Measurements from ENCODE around the gene ADGRG6.

The ADGRG6 gene

GRCh38 chr6:142354650-142355049, 52.8 kb downstream of the ADGRG6 start:
- DNase-seq: no peak

DNA sequence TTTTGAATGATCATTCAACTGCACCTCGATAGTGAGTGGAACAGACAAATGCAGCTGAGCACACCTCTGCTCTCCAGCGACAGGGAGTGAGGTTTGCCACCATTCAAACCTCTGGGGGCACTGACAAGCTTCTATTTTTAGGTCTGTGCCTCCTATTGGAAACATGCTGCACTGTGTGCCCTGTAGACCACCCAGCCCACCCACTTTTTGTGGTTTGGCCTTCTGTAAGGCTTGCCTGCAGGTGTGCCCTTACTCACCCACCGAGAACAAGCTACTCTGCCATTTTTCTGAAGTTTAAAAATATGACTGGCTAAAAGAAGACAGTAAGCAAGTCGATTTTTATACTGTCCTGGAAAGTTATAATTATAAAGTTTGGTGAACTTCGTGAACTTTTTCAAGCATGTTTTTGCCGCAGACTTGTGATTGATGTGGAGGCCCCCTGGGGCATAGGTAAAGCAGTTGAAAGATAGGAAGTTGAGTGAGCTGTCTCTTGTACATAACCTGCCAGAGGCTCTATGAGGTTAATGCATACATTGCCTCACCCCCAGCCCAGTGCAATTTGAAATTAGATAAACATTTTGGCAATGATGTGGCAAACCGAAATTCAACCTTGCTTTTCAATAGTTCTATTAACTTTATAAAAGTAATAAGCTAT, 53.8 kb downstream of the ADGRG6 start:
- DNase-seq: no peak

DNA sequence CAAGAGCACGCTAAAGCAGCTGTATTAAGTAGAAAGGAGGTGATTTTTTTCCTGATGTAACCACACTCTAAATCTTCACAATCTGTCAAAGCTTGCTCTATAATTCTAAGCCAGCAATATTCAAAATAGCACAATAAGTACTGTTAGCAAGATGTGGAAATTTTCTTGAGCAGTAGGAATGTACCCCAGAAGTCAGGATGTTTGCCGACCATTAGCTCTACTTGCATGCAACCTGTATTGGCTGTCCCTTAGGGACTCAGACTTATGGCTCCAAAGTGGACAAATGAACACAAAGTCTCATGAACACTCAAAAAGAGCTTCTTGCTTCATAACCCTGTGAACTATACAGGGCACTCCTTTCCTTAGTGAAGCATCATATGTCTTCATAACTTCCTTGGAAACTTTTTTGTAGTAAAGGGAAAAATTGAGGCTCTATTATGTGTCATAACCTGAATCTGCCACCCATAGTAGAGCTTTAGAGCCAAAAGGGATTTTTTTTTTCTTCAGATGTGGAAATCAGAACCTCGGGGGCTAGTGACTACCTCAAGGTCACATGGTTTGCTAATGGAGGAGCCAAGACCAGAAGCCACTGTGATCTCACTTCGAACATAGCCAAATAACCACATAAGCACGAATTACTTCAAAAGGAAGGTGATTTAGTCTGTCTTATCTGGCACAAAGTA, 54.5 kb downstream of the ADGRG6 start:
- DNase-seq: no peak

GRCh38 chr6:142356884-142357225, 55.0 kb downstream of the ADGRG6 start:
- DNase-seq: no peak

DNA sequence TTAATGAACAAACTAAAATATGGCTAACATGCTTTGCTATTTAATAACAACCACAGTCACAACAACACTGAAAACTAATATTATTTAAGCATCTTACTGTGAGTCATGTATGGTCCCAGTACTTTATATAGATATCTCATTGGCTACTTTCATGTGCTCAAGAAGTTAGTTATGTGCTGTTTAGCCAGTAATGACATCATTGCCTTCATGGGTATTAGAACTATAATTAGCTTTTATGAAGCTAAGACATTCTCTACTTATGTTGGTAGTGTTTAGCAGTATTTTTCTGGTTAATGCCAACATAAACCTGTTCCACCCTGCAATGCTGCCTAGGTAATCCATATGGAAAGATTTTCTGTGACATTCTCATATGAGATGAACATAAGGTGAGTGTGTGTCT, 56.1 kb downstream of the ADGRG6 start:
- no peak for DNase-seq

DNA sequence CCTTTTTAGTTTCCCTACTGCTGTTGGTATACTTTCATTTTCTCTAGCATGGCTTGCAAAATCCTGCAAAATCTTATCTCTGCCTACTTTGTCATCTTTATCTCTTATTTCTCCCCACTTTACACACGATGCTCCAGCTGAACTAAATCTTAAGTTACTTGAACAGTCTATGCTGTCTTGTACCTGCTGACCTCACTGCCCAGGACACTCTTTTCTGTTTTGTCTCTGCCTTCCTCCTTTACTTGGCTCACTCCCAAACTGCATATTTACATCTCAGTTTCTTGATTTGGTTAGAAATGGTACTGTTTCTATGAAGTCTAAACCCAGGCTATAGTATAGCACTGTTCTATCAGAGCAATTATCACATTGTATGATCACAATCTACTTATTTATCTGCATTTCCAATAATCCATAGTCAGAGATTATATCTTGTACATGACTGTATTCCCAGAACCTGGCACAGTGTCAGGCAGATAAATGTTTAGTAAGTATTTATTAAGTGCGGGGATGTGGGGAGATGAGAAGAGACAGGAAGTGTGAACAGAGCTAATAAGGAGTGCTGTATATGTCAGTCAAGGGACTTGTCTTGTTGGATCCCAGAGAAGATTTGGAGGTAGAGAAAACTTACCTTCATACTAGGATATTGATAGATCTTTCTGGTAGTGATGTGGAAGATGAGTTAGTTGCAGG, 57.6 kb downstream of the ADGRG6 start:
- DNase-seq: no peak

DNA sequence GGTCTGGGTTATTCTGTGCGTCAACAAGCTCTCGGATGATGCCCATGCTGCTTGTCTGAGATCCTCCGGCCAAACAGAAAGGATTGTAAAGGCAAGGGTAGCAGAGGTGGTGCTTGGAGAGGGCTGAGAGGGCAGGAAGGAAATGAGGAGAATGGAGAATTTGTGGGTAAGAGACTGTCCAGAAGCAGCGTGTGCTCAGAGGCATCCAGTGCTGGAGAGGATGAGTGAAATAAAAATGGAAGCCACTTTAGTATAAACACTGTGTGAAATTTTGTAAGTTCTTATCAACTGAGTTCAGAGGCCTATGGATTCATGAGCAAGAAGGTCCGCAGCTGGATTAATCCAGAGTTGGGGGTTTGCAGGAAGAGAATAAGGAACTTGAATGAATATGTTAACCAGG, 59.5 kb downstream of the ADGRG6 start:
- no peak for DNase-seq

GRCh38 chr6:142361779-142362750, 60.3 kb downstream of the ADGRG6 start:
- DNase-seq: no peak

- no peak for DNase-seq
Observed at GRCh38 chr6:142367061-142367460, 65.3 kb downstream of the ADGRG6 start.

DNA sequence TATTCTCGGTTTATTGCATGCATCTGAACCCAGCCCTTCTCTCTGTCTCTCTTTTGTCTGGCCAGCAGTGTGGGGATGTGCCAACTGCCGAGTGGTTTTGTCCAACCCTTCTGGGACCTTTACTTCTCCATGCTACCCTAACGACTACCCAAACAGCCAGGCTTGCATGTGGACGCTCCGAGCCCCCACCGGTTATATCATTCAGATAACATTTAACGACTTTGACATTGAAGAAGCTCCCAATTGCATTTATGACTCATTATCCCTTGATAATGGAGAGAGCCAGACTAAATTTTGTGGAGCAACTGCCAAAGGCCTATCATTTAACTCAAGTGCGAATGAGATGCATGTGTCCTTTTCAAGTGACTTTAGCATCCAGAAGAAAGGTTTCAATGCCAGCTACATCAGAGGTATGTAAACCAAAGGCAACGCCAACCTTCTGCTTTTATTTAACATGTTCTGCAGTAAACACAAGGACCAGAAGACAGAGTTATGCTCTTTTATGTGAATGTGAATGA, 65.8 kb downstream of the ADGRG6 start:
- no peak for DNase-seq

DNA sequence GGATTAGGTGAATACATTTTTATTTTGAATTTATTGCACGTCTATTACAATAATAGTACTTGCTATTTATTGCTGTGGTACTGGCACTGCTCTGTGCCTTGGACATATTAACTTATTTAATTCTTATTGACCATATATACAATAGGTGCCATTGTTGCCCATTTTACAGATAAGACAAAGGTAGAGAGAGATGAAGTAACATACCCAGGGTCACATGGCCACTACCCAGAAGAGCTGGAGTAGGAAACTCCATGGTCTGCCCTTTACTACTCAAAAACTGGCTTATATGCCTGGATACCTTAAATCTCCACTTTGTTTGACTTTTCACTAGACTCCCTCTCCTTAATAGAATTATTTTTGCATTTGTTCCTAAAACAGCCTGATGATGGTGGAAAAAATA, 67.5 kb downstream of the ADGRG6 start:
- DNase-seq: no peak

GRCh38 chr6:142372348-142372747, 70.5 kb downstream of the ADGRG6 start:
- DNase-seq: no peak

DNA sequence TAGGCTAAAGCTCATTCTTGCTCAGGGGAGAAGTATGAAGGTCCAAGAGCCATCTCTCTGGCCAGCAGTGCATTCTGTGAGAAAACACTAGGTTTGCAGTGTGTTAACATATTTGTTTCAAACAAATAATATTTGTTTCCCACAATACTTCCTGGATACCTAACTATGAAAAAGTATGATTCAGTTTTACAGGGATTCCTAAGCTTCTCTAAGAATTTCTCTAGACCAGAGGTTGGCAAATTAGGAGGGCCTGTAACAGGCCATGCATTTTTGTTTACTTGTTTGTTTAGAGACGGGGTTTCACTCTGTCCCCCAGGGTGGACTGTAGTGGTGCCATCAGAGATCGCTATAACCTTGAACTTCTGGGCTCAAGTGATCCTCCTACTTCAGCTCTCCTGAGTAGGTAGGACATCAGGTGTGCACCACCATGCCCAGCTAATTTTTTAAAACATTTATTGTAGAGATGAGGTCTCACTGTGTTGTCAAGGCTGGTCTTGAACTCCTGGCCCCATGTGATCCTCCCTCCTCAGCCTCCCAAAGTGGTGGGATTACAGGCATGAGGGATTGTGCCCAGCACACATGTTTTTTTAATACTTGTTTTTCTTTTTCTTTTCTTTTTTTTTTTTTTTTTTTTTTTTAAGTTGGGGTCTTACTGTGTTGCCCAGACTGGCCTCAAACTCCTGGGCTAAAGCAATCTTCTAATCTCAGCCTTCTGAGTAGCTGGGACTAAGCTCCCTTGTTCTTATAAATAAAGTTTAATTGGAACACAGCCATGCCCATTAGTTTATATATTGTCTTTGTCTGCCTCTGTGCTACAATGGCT, 71.7 kb downstream of the ADGRG6 start:
- no peak for DNase-seq

GRCh38 chr6:142374091-142374770, 72.4 kb downstream of the ADGRG6 start:
- no peak for DNase-seq

- DNase-seq: no peak
Observed at GRCh38 chr6:142374965-142375733, 73.3 kb downstream of the ADGRG6 start.

DNA sequence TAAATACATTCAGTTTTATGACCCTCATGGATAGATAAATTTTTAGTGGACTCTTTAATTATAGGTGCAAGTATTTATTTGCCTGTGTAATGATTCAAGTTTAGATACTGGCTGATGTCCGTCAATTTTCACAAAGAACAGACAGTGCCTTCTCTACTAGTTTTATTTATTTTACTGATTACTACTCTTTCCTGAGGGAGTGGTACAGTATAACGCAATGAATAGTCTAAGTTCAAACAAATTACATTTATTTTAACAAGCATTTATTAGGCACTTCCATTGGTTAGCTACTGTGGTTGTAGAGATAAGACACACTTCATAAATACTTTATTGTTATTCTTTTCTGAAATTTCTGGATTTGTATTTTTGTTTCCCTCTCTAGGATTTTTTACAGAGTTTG, 74.3 kb downstream of the ADGRG6 start:
- no peak for DNase-seq

DNA sequence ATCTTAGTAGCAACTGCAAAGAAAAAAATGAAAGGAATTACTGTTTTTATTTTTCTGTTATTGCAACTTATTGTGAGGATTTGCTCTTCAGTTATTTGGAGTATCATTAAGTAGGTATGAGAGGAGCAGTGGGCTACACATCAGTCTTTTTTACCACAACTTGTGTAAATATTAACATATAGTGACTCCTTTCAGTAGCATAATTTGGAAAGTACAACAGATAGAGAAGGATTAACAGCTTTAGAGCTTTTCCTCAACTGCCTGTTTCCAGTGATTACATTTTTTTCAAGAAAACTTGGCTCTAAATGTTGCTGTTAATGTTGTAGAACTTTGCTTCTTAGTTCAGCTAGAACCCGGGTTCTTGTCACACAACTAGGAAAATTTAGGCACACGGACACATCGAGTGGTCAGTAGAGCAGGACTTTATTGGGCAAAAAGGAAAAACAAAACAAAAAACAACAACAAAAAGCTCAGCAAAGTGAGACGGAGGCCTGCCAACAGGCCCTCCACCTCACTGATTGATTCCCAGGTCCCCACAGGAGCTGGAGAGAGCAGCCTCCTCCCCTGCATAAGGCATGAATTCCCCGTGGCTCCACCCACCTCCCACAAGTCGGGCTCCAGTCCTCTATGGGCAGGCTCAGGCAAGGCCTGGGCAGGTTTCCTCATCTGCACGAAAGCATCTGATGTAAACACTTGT, 75.1 kb downstream of the ADGRG6 start:
- DNase-seq: no peak

GRCh38 chr6:142377497-142377848, 75.7 kb downstream of the ADGRG6 start:
- no peak for DNase-seq

- DNase-seq: no peak
Observed at GRCh38 chr6:142378138-142378875, 76.5 kb downstream of the ADGRG6 start.

Data from left hindlimb (tissue), 1 donor.